Endothelial cell of umbilical vein (primary cell): ENCODE results near the gene USH2A. TPM values are rescaled to one million over a fixed set of nuclear protein-coding genes. Genes with fewer than 3 reads are reported as not detected.

Experiments used
- BruUV-seq: library from RNA; stranded (reverse); fragments of 400-500 nt; replicated peaks from 2 replicates; lab custom pipeline; 2021; lab: Mats Ljungman, UMichigan
- CTCF ChIA-PET: fragments of 300-600, 350-600 bp; sonication (Branson Sonifier 250); formaldehyde crosslinking; loops from one replicate; lab custom pipeline; 2021; ENCODE audit warnings: antibody characterized with exemption, inconsistent platforms; lab: Charles Lee
- POLR2A ChIA-PET: fragments of 300-600, 350-600 bp; sonication (Branson Sonifier 250); formaldehyde crosslinking; loops from one replicate; lab custom pipeline; 2021; ENCODE audit warnings: antibody characterized with exemption, inconsistent platforms; lab: Charles Lee
- DNase-seq: peaks from one replicate; pipeline ENCODE4 v3.0.0-alpha.2; 2011; ENCODE audit warnings: low read depth, low spot score
- FAIRE-seq: peaks from 2 replicates; lab custom pipeline; 2011; peaks lifted over from hg19 to GRCh38; lab: Jason Lieb, UNC
- H2AFZ ChIP-seq: 2 replicates; pipeline ENCODE4 v1.6.0; 2012; ENCODE audit warnings: low read depth, low read length, control low read depth, inconsistent platforms
- H3K27ac ChIP-seq: 2 replicates; pipeline ENCODE4 v1.5.1; 2011; ENCODE audit warnings: low read depth, mild to moderate bottlenecking, control low read depth, low read length, moderate library complexity; ENCODE audit not compliant: insufficient read depth
- H3K27me3 ChIP-seq, 2 experiments: 2 replicates each; pipeline versions ENCODE4 v1.6.0 to v1.6.1; 2011; ENCODE audit warnings: low read length in 2 of 2, mixed read lengths in 1 of 2; ENCODE audit not compliant: control insufficient read depth in 2 of 2, insufficient read depth in 2 of 2
- H3K36me3 ChIP-seq, 2 experiments: 2 replicates in 1 of 2; 3 replicates in 1 of 2; pipeline ENCODE4 v1.5.1; 2011; ENCODE audit warnings: low read length in 2 of 2, mild to moderate bottlenecking in 1 of 2, moderate library complexity in 1 of 2; ENCODE audit not compliant: control insufficient read depth in 2 of 2, insufficient read depth in 2 of 2; ENCODE audit errors: extremely low read depth in 1 of 2
- H3K4me1 ChIP-seq: 3 replicates; pipeline ENCODE4 v1.5.1; 2011; ENCODE audit warnings: mild to moderate bottlenecking, low read length; ENCODE audit not compliant: control insufficient read depth, insufficient read depth; ENCODE audit errors: extremely low read depth
- H3K4me2 ChIP-seq: 2 replicates; pipeline ENCODE4 v1.6.1; 2011; ENCODE audit warnings: low read length, control low read depth, mixed read lengths; ENCODE audit not compliant: insufficient read depth
- H3K4me3 ChIP-seq, 3 experiments: fragments of 200-600 bp in 1 of 3; sonication (generic), shearing (Covaris generic) in 1 of 3; replicated peaks in 1 of 3; 2 replicates each; pipeline ENCODE4 v1.5.1; 2011 to 2016; ENCODE audit warnings: control low read depth in 3 of 3, low read length in 3 of 3, mild to moderate bottlenecking in 2 of 3, inconsistent platforms in 1 of 3, low read depth in 1 of 3, moderate library complexity in 1 of 3; ENCODE audit not compliant: insufficient read depth in 1 of 3
- H3K79me2 ChIP-seq: 2 replicates; pipeline ENCODE4 v1.6.0; 2012; ENCODE audit warnings: low read length, inconsistent platforms; ENCODE audit not compliant: control insufficient read depth, insufficient read depth
- H3K9ac ChIP-seq: replicated peaks from 2 replicates; pipeline ENCODE3; 2011; ENCODE audit warnings: low read length, control low read depth; ENCODE audit not compliant: insufficient read depth; ENCODE audit errors: extremely low read depth
- H3K9me1 ChIP-seq: replicated peaks from 3 replicates; pipeline ENCODE4 v1.6.0; 2011; ENCODE audit warnings: mild to moderate bottlenecking, low read length; ENCODE audit not compliant: control insufficient read depth, insufficient read depth; ENCODE audit errors: extremely low read depth
- H3K9me3 ChIP-seq: replicated peaks from 2 replicates; pipeline ENCODE4 v1.5.1; 2012; ENCODE audit warnings: low read length, inconsistent platforms; ENCODE audit not compliant: control insufficient read depth, insufficient read depth
- H4K20me1 ChIP-seq: replicated peaks from 2 replicates; pipeline ENCODE3; 2011; ENCODE audit warnings: mild to moderate bottlenecking, low read length; ENCODE audit not compliant: control insufficient read depth, insufficient read depth; ENCODE audit errors: extremely low read depth
- EZH2 ChIP-seq: IDR thresholded peaks from 2 replicates; pipeline ENCODE4 v1.6.1; 2012; ENCODE audit warnings: borderline replicate concordance, low read depth, mild to moderate bottlenecking, moderate library complexity, low read length, inconsistent platforms; ENCODE audit not compliant: severe bottlenecking
- FOS ChIP-seq: IDR thresholded peaks from 2 replicates; pipeline ENCODE4 v1.6.1; 2011; ENCODE audit warnings: mild to moderate bottlenecking, low read length, moderate library complexity, borderline replicate concordance; ENCODE audit not compliant: insufficient read depth
- GATA2 ChIP-seq: IDR thresholded peaks from 2 replicates; pipeline ENCODE4 v1.7.0; 2011; ENCODE audit warnings: low read depth, mild to moderate bottlenecking, moderate library complexity, mixed read lengths, low read length; ENCODE audit not compliant: insufficient read length, insufficient read depth
- JUN ChIP-seq: IDR thresholded peaks from 2 replicates; pipeline ENCODE4 v1.6.1; 2011; ENCODE audit warnings: borderline replicate concordance, low read depth; ENCODE audit not compliant: insufficient read length, insufficient read depth
- MYC ChIP-seq: IDR thresholded peaks from one replicate; pipeline ENCODE4 v1.6.1; 2011; ENCODE audit warnings: mild to moderate bottlenecking, low read depth, low read length
- POLR2A ChIP-seq: IDR thresholded peaks from 2 replicates; pipeline ENCODE4 v1.6.1; 2012; ENCODE audit warnings: low read depth, mild to moderate bottlenecking, control low read depth, low read length
- POLR2AphosphoS5 ChIP-seq: IDR thresholded peaks from 2 replicates; pipeline ENCODE4 v1.6.1; 2012; ENCODE audit warnings: low read depth, mild to moderate bottlenecking, control low read depth, low read length, moderate library complexity; ENCODE audit not compliant: insufficient read depth
- dilution Hi-C: fragments of 300-500 bp; cut with MboI; formaldehyde crosslinking; loops from one replicate; pipeline ENCODE4 v1.15.0; 2019; ENCODE audit warnings: low sequenced_read_pairs; ENCODE audit not compliant: extremely low pct_ligation_motif_present
- intact Hi-C: fragments of 100-400 bp; cut with micrococcal nuclease; formaldehyde crosslinking; loops from one replicate; pipeline ENCODE4 v1.10.0; 2022
- polyA plus RNA-seq, 4 experiments: library from polyadenylated mRNA; depleted of rRNA in 3 of 4; stranded (reverse) in 3 of 4; unstranded in 1 of 4; fragments of >200 nt; gene quantifications; 2 replicates each; pipeline versions ENCODE4 v1.2.1 to v1.2.3, GENCODE V29; 2011 to 2012; ENCODE audit warnings: missing spikeins in 1 of 4
- total RNA-seq: library from RNA; stranded (reverse); gene quantifications from 2 replicates; pipeline ENCODE4 v1.2.3, GENCODE V29; 2021
- TF ChIP-seq, protein P1 (sequence below), 2 donors: IDR thresholded peaks; 1 replicate in 1 of 2; 2 replicates in 1 of 2; pipeline ENCODE4 v1.5.1; 2011; ENCODE audit warnings: low read length in 2 of 2, mild to moderate bottlenecking in 2 of 2, moderate library complexity in 2 of 2, control low read depth in 1 of 2, inconsistent platforms in 1 of 2, low read depth in 1 of 2; ENCODE audit not compliant: insufficient read depth in 1 of 2; ENCODE audit errors: extremely low read depth in 1 of 2
- TF ChIP-seq, protein P2 (sequence below): IDR thresholded peaks from 2 replicates; pipeline ENCODE4 v1.6.1; 2011; ENCODE audit not compliant: insufficient read depth, insufficient read length

The USH2A gene
- total and polyA plus RNA-seq, 2 donors (not counting 3 experiments of a cell fraction or from before 2014, with no cell fraction given): not detected

DNA sequence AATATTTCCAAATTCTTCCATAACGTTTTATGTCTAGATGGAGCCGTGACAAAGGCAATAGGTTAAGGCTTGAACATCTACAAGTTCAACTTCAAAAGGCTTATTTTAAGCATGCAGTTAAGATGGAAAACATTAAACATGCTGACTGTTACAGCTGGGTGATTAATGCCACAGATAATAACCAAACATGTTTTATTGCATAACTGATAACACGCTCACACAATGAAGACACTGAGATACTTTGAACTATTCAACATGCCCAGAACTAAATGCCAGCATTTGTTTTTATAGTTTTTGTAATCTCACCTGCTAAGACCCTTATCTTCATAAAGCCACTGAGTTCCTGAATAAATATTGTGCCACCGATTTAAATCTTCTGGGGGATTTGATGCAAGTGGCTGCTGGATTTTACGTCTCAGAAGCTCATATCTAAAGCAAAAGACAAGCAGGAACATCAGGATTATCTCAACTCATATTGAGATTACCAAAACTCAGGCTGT, 545.7 kb downstream of the USH2A start:
- Histone ChIP-seq H3K27me3 (no peaks in the 10 kb centered on the region), H3K4me1 (no peaks in the 10 kb centered on the region), H3K9me3 (peaks cover 6% of the 10 kb centered on the region), H4K20me1 (no peaks in the 10 kb centered on the region), H2AFZ (no peak overlapping the region), H3K4me2 (no peak overlapping the region), H3K27ac (no peak overlapping the region), H3K9ac (no peak overlapping the region), H3K79me2 (no peaks in the 10 kb centered on the region), H3K4me3 (no peak overlapping the region), H3K9me1 (no peaks in the 10 kb centered on the region), H3K36me3 (no peaks in the 10 kb centered on the region)
- DNase-seq (no peak), FAIRE-seq (no peak)
- dilution Hi-C loops (no loop called here), intact Hi-C loops (no loop called here)
- TF ChIP-seq EZH2 (no peak), POLR2AphosphoS5 (no peak), FOS (no peak), POLR2A (no peak), JUN (no peak), GATA2 (no peak), MYC (no peak)
- TF ChIP-seq, protein P1, sequence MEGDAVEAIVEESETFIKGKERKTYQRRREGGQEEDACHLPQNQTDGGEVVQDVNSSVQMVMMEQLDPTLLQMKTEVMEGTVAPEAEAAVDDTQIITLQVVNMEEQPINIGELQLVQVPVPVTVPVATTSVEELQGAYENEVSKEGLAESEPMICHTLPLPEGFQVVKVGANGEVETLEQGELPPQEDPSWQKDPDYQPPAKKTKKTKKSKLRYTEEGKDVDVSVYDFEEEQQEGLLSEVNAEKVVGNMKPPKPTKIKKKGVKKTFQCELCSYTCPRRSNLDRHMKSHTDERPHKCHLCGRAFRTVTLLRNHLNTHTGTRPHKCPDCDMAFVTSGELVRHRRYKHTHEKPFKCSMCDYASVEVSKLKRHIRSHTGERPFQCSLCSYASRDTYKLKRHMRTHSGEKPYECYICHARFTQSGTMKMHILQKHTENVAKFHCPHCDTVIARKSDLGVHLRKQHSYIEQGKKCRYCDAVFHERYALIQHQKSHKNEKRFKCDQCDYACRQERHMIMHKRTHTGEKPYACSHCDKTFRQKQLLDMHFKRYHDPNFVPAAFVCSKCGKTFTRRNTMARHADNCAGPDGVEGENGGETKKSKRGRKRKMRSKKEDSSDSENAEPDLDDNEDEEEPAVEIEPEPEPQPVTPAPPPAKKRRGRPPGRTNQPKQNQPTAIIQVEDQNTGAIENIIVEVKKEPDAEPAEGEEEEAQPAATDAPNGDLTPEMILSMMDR (IDR thresholded peaks at IDR 0.05; ENCODE audit: extremely low read depth in 1 of 2, insufficient read depth in 1 of 2, low read depth in 1 of 2, low read length in 2 of 2): no peak
- TF ChIP-seq, protein P2, sequence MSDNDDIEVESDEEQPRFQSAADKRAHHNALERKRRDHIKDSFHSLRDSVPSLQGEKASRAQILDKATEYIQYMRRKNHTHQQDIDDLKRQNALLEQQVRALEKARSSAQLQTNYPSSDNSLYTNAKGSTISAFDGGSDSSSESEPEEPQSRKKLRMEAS: no peak
- POLR2A ChIA-PET: no interaction called here
- CTCF ChIA-PET: no interaction called here
- no TSS peak for BruUV-seq
